Stomach smooth muscle (tissue), 2 donors: Measurements from ENCODE around the gene PPCDC.

Experiments
- H3K27ac ChIP-seq: one replicate; pipeline ENCODE4 v1.7.0; 2013; ENCODE audit warnings: mild to moderate bottlenecking, low read length, inconsistent platforms
- H3K27me3 ChIP-seq, 2 donors: one replicate each; pipeline ENCODE4 v1.7.0; 2013; ENCODE audit warnings: low read length in 2 of 2; ENCODE audit not compliant: insufficient read depth in 2 of 2, control insufficient read depth in 1 of 2
- H3K36me3 ChIP-seq, 2 donors: one replicate each; pipeline ENCODE4 v1.7.0; 2013; ENCODE audit warnings: low read length in 2 of 2; ENCODE audit not compliant: control insufficient read depth in 2 of 2, insufficient read depth in 2 of 2
- H3K4me1 ChIP-seq: one replicate; pipeline ENCODE4 v1.7.0; 2013; ENCODE audit warnings: low read length; ENCODE audit not compliant: control insufficient read depth, insufficient read depth
- H3K4me3 ChIP-seq, 2 donors: one replicate each; pipeline ENCODE4 v1.7.0; 2013; ENCODE audit warnings: low read length in 2 of 2
- H3K9ac ChIP-seq, 2 donors: one replicate each; pipeline ENCODE4 v1.7.0; 2013; ENCODE audit warnings: low read length in 2 of 2, mild to moderate bottlenecking in 1 of 2
- H3K9me3 ChIP-seq, 2 donors: one replicate each; pipeline ENCODE4 v1.7.0; 2013; ENCODE audit warnings: low read length in 2 of 2; ENCODE audit not compliant: control insufficient read depth in 2 of 2
- donor health status: healthy.
- donor health status: Pancreatic carcinoma.

PPCDC gene

GRCh38 chr15:75008629-75009326, 14.6 kb upstream of the PPCDC start:
- Histone ChIP-seq H3K9ac (no peak overlapping the region), H3K4me3 (no peak overlapping the region), H3K27me3 (no peaks in the 10 kb centered on the region), H3K36me3 (no peaks in the 10 kb centered on the region), H3K9me3 (no peaks in the 10 kb centered on the region), H3K27ac (no peak overlapping the region), H3K4me1 (no peaks in the 10 kb centered on the region)

GRCh38 chr15:75016431-75016830, 7.0 kb upstream of the PPCDC start:
- H3K27me3 ChIP-seq = no peaks in the 10 kb centered on the region
- H3K9me3 ChIP-seq = no peaks in the 10 kb centered on the region
- no peak overlapping the region for H3K27ac ChIP-seq
- no peak overlapping the region for H3K9ac ChIP-seq
- H3K4me3 ChIP-seq = no peak overlapping the region
- no peaks in the 10 kb centered on the region for H3K4me1 ChIP-seq
- H3K36me3 ChIP-seq = no peaks in the 10 kb centered on the region

- Histone ChIP-seq H3K4me3 (no peak overlapping the region), H3K27ac (no peak overlapping the region), H3K4me1 (peaks cover 11% of the 10 kb centered on the region), H3K36me3 (no peaks in the 10 kb centered on the region), H3K9ac (no peak overlapping the region), H3K27me3 (no peaks in the 10 kb centered on the region), H3K9me3 (no peaks in the 10 kb centered on the region)
Measured at GRCh38 chr15:75019916-75020315, 3.5 kb upstream of the PPCDC start.

- no peak overlapping the region for H3K9ac ChIP-seq
- no peak overlapping the region for H3K27ac ChIP-seq
- H3K4me3 ChIP-seq = no peak overlapping the region
- H3K9me3 ChIP-seq = no peaks in the 10 kb centered on the region
- H3K36me3 ChIP-seq = no peaks in the 10 kb centered on the region
- H3K4me1 ChIP-seq = peaks cover 14% of the 10 kb centered on the region
- H3K27me3 ChIP-seq = no peaks in the 10 kb centered on the region
Measured at GRCh38 chr15:75021341-75021740, 2.0 kb upstream of the PPCDC start.

GRCh38 chr15:75022783-75023180, 608 bp upstream of the PPCDC start:
- Histone ChIP-seq H3K4me3 (no peak overlapping the region), H3K27ac (peak overlapping the region; percentile 85)

GRCh38 chr15:75023872-75024636, 664 bp downstream of the PPCDC start:
- Histone ChIP-seq H3K4me3 (peak overlapping the region; percentile 97 to 99), H3K4me1 (peaks cover 17% of the 10 kb centered on the region), H3K9ac (peak overlapping the region; percentile 96 to 100), H3K27ac (peak overlapping the region; percentile 85), H3K27me3 (no peaks in the 10 kb centered on the region), H3K36me3 (peaks cover 0 to 3% of the 10 kb centered on the region in 2 donors), H3K9me3 (no peaks in the 10 kb centered on the region)

More at GRCh38 chr15:75022783-75023180, 608 bp upstream of the PPCDC start:
- Histone ChIP-seq H3K9ac (no peak overlapping the region), H3K36me3 (no peaks in the 10 kb centered on the region), H3K4me1 (peaks cover 14% of the 10 kb centered on the region), H3K27me3 (no peaks in the 10 kb centered on the region), H3K9me3 (no peaks in the 10 kb centered on the region)

GRCh38 chr15:75025107-75025506, 1.7 kb downstream of the PPCDC start:
- H3K4me3 ChIP-seq = no peak overlapping the region
- H3K4me1 ChIP-seq = peaks cover 27% of the 10 kb centered on the region
- no peaks in the 10 kb centered on the region for H3K9me3 ChIP-seq
- H3K36me3 ChIP-seq = peaks cover 0 to 3% of the 10 kb centered on the region in 2 donors
- H3K9ac ChIP-seq = peak overlapping the region in 1 of 2 donors; percentile 42
- H3K27me3 ChIP-seq = no peaks in the 10 kb centered on the region
- no peak overlapping the region for H3K27ac ChIP-seq

GRCh38 chr15:75025548-75026260, 2.3 kb downstream of the PPCDC start:
- Histone ChIP-seq H3K4me3 (no peak overlapping the region), H3K9ac (no peak overlapping the region), H3K9me3 (no peaks in the 10 kb centered on the region), H3K36me3 (peaks cover 0 to 3% of the 10 kb centered on the region in 2 donors), H3K4me1 (peaks cover 32% of the 10 kb centered on the region), H3K27me3 (no peaks in the 10 kb centered on the region), H3K27ac (no peak overlapping the region)

- Histone ChIP-seq H3K4me3 (no peak overlapping the region), H3K36me3 (peaks cover 0 to 3% of the 10 kb centered on the region in 2 donors), H3K27me3 (no peaks in the 10 kb centered on the region), H3K27ac (no peak overlapping the region), H3K4me1 (peaks cover 34% of the 10 kb centered on the region), H3K9me3 (no peaks in the 10 kb centered on the region), H3K9ac (no peak overlapping the region)
Measured at GRCh38 chr15:75027551-75027950, 4.2 kb downstream of the PPCDC start.

- Histone ChIP-seq H3K27me3 (no peaks in the 10 kb centered on the region), H3K27ac (peak overlapping the region; percentile 24), H3K36me3 (peaks cover 0 to 3% of the 10 kb centered on the region in 2 donors), H3K9me3 (no peaks in the 10 kb centered on the region), H3K4me3 (no peak overlapping the region), H3K9ac (peak overlapping the region; percentile 14 to 51), H3K4me1 (peaks cover 28% of the 10 kb centered on the region)
Measured at GRCh38 chr15:75028991-75029377, 5.6 kb downstream of the PPCDC start.
